ENCODE results near the gene KCTD17.

Gene KCTD17

GRCh38 chr22:37021041-37021440 is 30.5 kb upstream of the KCTD17 start:
- H3K4me3 ChIP-seq (ENCODE audit: extremely low read depth, insufficient read depth, low read length, poor library complexity, severe bottlenecking), result no peak overlapping the region
- no peak overlapping the region for H3K27ac ChIP-seq (ENCODE audit: low read depth, low read length, severe bottlenecking)
- H3K9me3 ChIP-seq (ENCODE audit: control insufficient read depth, low read length), result no peaks in the 10 kb centered on the region
- 91 to 94% methylated on average over 4 to 5 of the region's 5 CpGs for WGBS, 2 experiments (ENCODE audit: insufficient coverage in 2 of 2)
- H3K4me1 ChIP-seq (ENCODE audit: control insufficient read depth, insufficient read depth, low read length, poor library complexity, severe bottlenecking), result peaks cover 15% of the 10 kb centered on the region
- H3K36me3 ChIP-seq (ENCODE audit: control insufficient read depth, insufficient read depth, low read length), result peaks cover 47% of the 10 kb centered on the region

DNA sequence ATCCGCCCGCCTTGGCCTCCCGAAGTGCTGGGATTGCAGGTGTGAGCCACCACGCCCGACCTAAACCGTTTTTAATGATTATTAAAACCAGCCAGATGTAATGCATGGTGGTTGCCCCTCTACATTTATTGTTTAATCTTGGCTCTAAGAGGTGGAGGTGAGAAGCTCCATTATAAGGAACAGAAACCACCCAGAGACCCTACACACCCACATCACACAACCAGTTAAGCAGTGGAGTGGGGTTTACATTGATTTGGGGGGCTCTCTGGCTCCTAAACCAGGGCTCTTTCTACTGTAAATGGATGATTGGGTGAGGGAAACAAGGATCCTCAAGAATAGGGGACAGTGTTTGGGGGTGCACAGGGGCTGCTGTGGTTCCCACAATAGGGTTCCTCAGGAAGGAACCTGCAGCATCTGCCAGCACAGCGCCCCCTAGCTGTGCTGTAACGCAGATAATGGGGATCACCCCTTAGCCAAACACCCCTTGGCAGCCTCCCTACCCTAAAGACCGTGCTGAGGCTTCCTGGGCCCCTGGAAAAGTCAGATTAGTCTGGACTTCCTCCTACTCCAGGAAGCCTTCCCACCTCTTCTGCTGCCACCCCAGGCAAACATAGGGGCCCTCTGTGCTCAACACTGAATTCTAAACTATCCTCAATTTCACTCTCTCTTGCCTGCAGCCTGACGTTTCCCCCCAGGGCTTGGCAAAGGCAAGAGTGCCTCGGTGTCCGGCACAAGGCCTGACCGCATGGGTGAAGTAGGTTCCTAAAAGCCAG is 29.6 kb upstream of the KCTD17 start:
- Histone ChIP-seq H3K27ac (ENCODE audit: low read depth, low read length, severe bottlenecking) (no peak overlapping the region), H3K9me3 (ENCODE audit: control insufficient read depth, low read length) (no peaks in the 10 kb centered on the region), H3K4me3 (ENCODE audit: extremely low read depth, insufficient read depth, low read length, poor library complexity, severe bottlenecking) (no peak overlapping the region), H3K36me3 (ENCODE audit: control insufficient read depth, insufficient read depth, low read length) (peaks cover 47% of the 10 kb centered on the region), H3K4me1 (ENCODE audit: control insufficient read depth, insufficient read depth, low read length, poor library complexity, severe bottlenecking) (peaks cover 15% of the 10 kb centered on the region)
- WGBS, 2 experiments (ENCODE audit: insufficient coverage in 2 of 2), result 82 to 96% methylated on average over 11 to 13 of the region's 13 CpGs

DNA sequence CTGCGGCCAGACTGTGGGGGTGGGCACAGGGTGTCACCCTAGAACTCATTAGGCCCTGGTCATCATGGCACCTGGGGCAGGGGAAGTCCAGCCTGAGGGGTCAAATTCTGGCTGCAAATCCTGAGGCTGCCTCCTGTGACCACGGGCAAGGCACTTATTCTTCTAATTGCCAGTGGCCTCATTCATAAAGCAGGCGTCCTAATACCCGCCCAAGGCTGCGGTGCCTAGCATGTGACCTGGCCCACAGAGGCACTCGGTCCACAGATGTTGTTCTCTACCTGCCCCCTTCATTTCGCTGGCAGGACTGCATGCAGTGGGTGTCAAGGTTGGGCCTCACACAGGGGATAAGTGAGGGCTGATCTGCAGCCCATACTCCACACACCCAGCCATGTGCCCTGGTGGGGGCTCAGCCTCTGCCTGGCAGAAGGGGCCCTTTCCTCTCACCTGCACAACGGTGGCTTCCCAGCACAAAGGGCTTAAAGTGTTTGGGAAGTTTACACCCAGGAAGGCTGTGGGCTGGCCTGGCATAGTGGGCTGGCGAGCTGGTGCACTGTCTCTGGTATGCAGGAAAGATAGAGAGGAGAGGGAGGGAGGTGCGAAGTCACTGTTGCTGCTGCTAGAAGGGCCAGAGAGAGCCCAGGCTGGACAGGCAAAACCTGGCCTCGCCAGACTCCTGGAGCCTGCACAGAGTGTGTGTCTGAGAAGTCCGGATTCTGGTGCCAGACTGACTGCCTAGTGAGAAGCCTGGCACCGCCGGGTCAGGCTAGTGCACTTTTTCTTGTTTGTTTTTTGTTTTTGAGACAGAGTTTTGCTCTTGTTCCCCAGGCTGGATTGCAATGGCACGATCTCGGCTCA is 28.8 kb upstream of the KCTD17 start:
- peaks cover 47% of the 10 kb centered on the region for H3K36me3 ChIP-seq (ENCODE audit: control insufficient read depth, insufficient read depth, low read length)
- H3K9me3 ChIP-seq (ENCODE audit: control insufficient read depth, low read length), result no peaks in the 10 kb centered on the region
- H3K4me3 ChIP-seq (ENCODE audit: extremely low read depth, insufficient read depth, low read length, poor library complexity, severe bottlenecking), result no peak overlapping the region
- no peak overlapping the region for H3K27ac ChIP-seq (ENCODE audit: low read depth, low read length, severe bottlenecking)
- WGBS, 2 experiments (ENCODE audit: insufficient coverage in 2 of 2), result 90 to 92% methylated on average over 15 of the region's 16 CpGs
- H3K4me1 ChIP-seq (ENCODE audit: control insufficient read depth, insufficient read depth, low read length, poor library complexity, severe bottlenecking), result peaks cover 15% of the 10 kb centered on the region

DNA sequence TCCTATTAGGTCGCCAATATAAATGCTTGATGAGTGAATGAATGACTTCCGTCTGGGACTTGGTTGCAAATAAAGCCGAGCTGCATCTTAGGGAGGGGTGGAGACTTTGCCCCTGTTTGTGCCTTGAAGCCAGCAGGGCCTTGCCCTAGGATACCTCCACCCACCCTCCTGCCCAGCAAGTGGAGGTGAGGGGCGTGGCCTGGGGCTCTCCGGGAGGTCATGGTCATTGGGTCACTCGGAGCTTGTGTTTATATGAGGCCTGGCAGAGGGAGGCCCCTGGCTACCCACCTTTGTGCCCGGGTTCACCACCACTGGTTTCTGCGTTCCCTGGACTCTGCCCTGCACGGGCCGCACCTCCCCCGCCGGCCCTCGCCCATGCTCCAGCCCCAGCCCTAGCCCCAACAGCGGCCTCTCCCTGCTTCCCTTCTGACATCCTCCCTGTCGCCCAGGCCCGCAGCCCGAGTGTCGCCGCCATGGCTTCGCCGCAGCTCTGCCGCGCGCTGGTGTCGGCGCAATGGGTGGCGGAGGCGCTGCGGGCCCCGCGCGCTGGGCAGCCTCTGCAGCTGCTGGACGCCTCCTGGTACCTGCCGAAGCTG is 27.7 kb upstream of the KCTD17 start:
- Histone ChIP-seq H3K4me1 (ENCODE audit: control insufficient read depth, insufficient read depth, low read length, poor library complexity, severe bottlenecking) (peaks cover 9% of the 10 kb centered on the region), H3K36me3 (ENCODE audit: control insufficient read depth, insufficient read depth, low read length) (peaks cover 52% of the 10 kb centered on the region), H3K9me3 (ENCODE audit: control insufficient read depth, low read length) (no peaks in the 10 kb centered on the region), H3K27ac (ENCODE audit: low read depth, low read length, severe bottlenecking) (no peak overlapping the region), H3K4me3 (ENCODE audit: extremely low read depth, insufficient read depth, low read length, poor library complexity, severe bottlenecking) (no peak overlapping the region)
- 96 to 99% methylated on average over 22 to 34 of the region's 34 CpGs for WGBS, 2 experiments (ENCODE audit: insufficient coverage in 2 of 2)

DNA sequence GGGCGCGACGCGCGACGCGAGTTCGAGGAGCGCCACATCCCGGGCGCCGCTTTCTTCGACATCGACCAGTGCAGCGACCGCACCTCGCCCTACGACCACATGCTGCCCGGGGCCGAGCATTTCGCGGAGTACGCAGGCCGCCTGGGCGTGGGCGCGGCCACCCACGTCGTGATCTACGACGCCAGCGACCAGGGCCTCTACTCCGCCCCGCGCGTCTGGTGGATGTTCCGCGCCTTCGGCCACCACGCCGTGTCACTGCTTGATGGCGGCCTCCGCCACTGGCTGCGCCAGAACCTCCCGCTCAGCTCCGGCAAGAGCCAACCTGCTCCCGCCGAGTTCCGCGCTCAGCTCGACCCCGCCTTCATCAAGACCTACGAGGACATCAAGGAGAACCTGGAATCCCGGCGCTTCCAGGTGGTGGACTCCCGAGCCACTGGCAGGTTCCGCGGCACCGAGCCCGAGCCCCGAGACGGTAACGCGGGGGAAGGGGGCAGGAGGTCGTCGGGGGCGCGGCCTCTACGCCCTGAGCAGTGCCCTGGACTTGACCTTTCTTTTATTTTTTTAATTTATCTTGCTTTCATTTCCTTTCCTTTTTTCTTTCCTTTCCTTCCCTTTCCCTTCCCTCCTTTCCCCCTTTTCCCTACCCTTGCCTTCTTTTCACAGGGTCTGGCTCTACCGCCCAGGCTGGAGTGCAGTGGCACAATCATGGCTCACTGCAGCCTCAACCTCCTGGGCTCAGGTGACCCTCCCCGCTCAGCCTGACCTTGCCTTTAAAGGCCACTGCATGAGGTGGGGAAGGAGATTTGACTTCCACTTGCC is 27.0 kb upstream of the KCTD17 start:
- Histone ChIP-seq H3K27ac (ENCODE audit: low read depth, low read length, severe bottlenecking) (no peak overlapping the region), H3K4me3 (ENCODE audit: extremely low read depth, insufficient read depth, low read length, poor library complexity, severe bottlenecking) (no peak overlapping the region), H3K9me3 (ENCODE audit: control insufficient read depth, low read length) (no peaks in the 10 kb centered on the region), H3K36me3 (ENCODE audit: control insufficient read depth, insufficient read depth, low read length) (peaks cover 59% of the 10 kb centered on the region), H3K4me1 (ENCODE audit: control insufficient read depth, insufficient read depth, low read length, poor library complexity, severe bottlenecking) (peaks cover 9% of the 10 kb centered on the region)
- WGBS, 2 experiments (ENCODE audit: insufficient coverage in 2 of 2), result 96 to 97% methylated on average over 61 to 69 of the region's 71 CpGs

- Histone ChIP-seq H3K4me1 (ENCODE audit: control insufficient read depth, insufficient read depth, low read length, poor library complexity, severe bottlenecking) (peaks cover 11% of the 10 kb centered on the region), H3K36me3 (ENCODE audit: control insufficient read depth, insufficient read depth, low read length) (peaks cover 68% of the 10 kb centered on the region), H3K27ac (ENCODE audit: low read depth, low read length, severe bottlenecking) (no peak overlapping the region), H3K9me3 (ENCODE audit: control insufficient read depth, low read length) (no peaks in the 10 kb centered on the region), H3K4me3 (ENCODE audit: extremely low read depth, insufficient read depth, low read length, poor library complexity, severe bottlenecking) (no peak overlapping the region)
- WGBS, 2 experiments (ENCODE audit: insufficient coverage in 2 of 2), result 86 to 88% methylated on average over 10 of the region's 10 CpGs
These were observed 26.0 kb upstream of the KCTD17 start for GRCh38 chr22:37025500-37026070.

- Histone ChIP-seq H3K27ac (ENCODE audit: low read depth, low read length, severe bottlenecking) (no peak overlapping the region), H3K9me3 (ENCODE audit: control insufficient read depth, low read length) (no peaks in the 10 kb centered on the region), H3K4me3 (ENCODE audit: extremely low read depth, insufficient read depth, low read length, poor library complexity, severe bottlenecking) (no peak overlapping the region), H3K36me3 (ENCODE audit: control insufficient read depth, insufficient read depth, low read length) (peaks cover 68% of the 10 kb centered on the region), H3K4me1 (ENCODE audit: control insufficient read depth, insufficient read depth, low read length, poor library complexity, severe bottlenecking) (peaks cover 11% of the 10 kb centered on the region)
- WGBS, 2 experiments (ENCODE audit: insufficient coverage in 2 of 2), result 97 to 100% methylated on average over 3 to 4 of the region's 5 CpGs
These were observed 25.2 kb upstream of the KCTD17 start for GRCh38 chr22:37026325-37026724.

DNA sequence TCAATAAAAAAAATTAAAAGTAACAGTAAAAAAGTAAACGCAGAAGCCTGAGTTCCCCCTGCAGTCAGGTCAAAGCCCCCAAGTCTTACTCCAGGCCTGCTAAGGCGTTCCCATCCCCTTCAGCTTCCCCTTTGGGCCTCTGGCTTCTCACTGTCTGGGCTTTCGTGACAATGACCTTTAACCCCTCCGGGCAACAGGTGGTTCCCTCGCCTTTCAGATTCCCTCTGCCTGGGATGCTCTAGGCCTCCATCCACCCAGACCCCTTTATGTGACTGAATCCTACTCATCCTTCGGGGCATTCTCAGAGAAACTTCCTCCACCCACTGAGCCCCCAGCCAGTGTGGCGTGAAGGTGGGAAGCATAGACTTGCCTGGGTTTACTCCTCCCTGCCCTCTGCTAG is 24.0 kb upstream of the KCTD17 start:
- Histone ChIP-seq H3K4me1 (ENCODE audit: control insufficient read depth, insufficient read depth, low read length, poor library complexity, severe bottlenecking) (peaks cover 6% of the 10 kb centered on the region), H3K4me3 (ENCODE audit: extremely low read depth, insufficient read depth, low read length, poor library complexity, severe bottlenecking) (no peak overlapping the region), H3K27ac (ENCODE audit: low read depth, low read length, severe bottlenecking) (no peak overlapping the region), H3K9me3 (ENCODE audit: control insufficient read depth, low read length) (no peaks in the 10 kb centered on the region), H3K36me3 (ENCODE audit: control insufficient read depth, insufficient read depth, low read length) (peaks cover 68% of the 10 kb centered on the region)
- 83 to 96% methylated on average over 5 to 6 of the region's 7 CpGs for WGBS, 2 experiments (ENCODE audit: insufficient coverage in 2 of 2)

- no peaks in the 10 kb centered on the region for H3K9me3 ChIP-seq (ENCODE audit: control insufficient read depth, low read length)
- peaks cover 3% of the 10 kb centered on the region for H3K4me1 ChIP-seq (ENCODE audit: control insufficient read depth, insufficient read depth, low read length, poor library complexity, severe bottlenecking)
- H3K4me3 ChIP-seq (ENCODE audit: extremely low read depth, insufficient read depth, low read length, poor library complexity, severe bottlenecking), result no peak overlapping the region
- WGBS, 2 experiments (ENCODE audit: insufficient coverage in 2 of 2), result 94% methylated on average over 19 to 20 of the region's 22 CpGs
- H3K27ac ChIP-seq (ENCODE audit: low read depth, low read length, severe bottlenecking), result no peak overlapping the region
- H3K36me3 ChIP-seq (ENCODE audit: control insufficient read depth, insufficient read depth, low read length), result peaks cover 62% of the 10 kb centered on the region
These were observed 22.6 kb upstream of the KCTD17 start for GRCh38 chr22:37028692-37029674.

Data from mesodermal cell (in vitro differentiated cells).